OCI-M2 (cell line): ENCODE data around the gene CDKN1B.

Experiments
- DNase-seq: peaks from one replicate; lab custom pipeline; 2025; ENCODE audit not compliant: unreplicated experiment; lab: John Stamatoyannopoulos, UW

The CDKN1B gene

GRCh38 chr12:12716793-12717585 is at the start of gene CDKN1B:
Gene CDKN1B, plus strand, starts transcription at chr12:12717368. Its CDS starts 472 bp downstream, at chr12:12717840.
- DNase-seq: no peak

GRCh38 chr12:12668005-12668404 is 49.2 kb upstream of the CDKN1B start:
- DNase-seq: no peak

- DNase-seq: no peak
These were observed 48.1 kb upstream of the CDKN1B start for GRCh38 chr12:12669020-12669419.

GRCh38 chr12:12671850-12672660 is 45.1 kb upstream of the CDKN1B start:
- DNase-seq: no peak

GRCh38 chr12:12673296-12673695 is 43.9 kb upstream of the CDKN1B start:
- no peak for DNase-seq

- no peak for DNase-seq
These were observed 40.6 kb upstream of the CDKN1B start for GRCh38 chr12:12676605-12677004.

- no peak for DNase-seq
These were observed 36.0 kb upstream of the CDKN1B start for GRCh38 chr12:12681061-12681765.

GRCh38 chr12:12682284-12682683 is 34.9 kb upstream of the CDKN1B start:
- DNase-seq: no peak

- no peak for DNase-seq
These were observed 34.0 kb upstream of the CDKN1B start for GRCh38 chr12:12683136-12683697.

GRCh38 chr12:12683725-12684124 is 33.4 kb upstream of the CDKN1B start:
- DNase-seq: no peak

- DNase-seq: no peak
These were observed 32.6 kb upstream of the CDKN1B start for GRCh38 chr12:12684375-12685106.

GRCh38 chr12:12685305-12685704 is 31.9 kb upstream of the CDKN1B start:
- no peak for DNase-seq

GRCh38 chr12:12686472-12686871 is 30.7 kb upstream of the CDKN1B start:
- DNase-seq: no peak

GRCh38 chr12:12686925-12687324 is 30.2 kb upstream of the CDKN1B start:
- DNase-seq: no peak

- no peak for DNase-seq
These were observed 27.4 kb upstream of the CDKN1B start for GRCh38 chr12:12689647-12690300.

GRCh38 chr12:12691549-12691948 is 25.6 kb upstream of the CDKN1B start:
- no peak for DNase-seq

- DNase-seq: no peak
These were observed 24.0 kb upstream of the CDKN1B start for GRCh38 chr12:12693111-12693671.

GRCh38 chr12:12696562-12697383 is 20.4 kb upstream of the CDKN1B start:
- DNase-seq: peak; percentile 67

- no peak for DNase-seq
These were observed 17.8 kb upstream of the CDKN1B start for GRCh38 chr12:12699345-12699744.
